PC-9 (cell line): Measurements from ENCODE around the gene PRKAR2B.
A peak's percentile ranks its signal among the peaks of the same experiment; 100 is the strongest.

Experiments
- EZH2 ChIP-seq: fragments of 200-600 bp; sonication (generic); IDR thresholded peaks from 2 replicates; pipeline ENCODE4 v1.8.0; 2017; ENCODE audit warnings: antibody characterized with exemption, low read depth
- TF ChIP-seq, protein P1 (sequence below): fragments of 200-600 bp; sonication (generic); conservative IDR thresholded peaks from 2 replicates; pipeline ENCODE4 v1.6.1; 2017; ENCODE audit warnings: mixed run types, antibody characterized with exemption, mild to moderate bottlenecking, moderate library complexity

GRCh38 chr7:107167483-107168232 lies 123.2 kb downstream of the PRKAR2B start:
- TF ChIP-seq, protein P1, sequence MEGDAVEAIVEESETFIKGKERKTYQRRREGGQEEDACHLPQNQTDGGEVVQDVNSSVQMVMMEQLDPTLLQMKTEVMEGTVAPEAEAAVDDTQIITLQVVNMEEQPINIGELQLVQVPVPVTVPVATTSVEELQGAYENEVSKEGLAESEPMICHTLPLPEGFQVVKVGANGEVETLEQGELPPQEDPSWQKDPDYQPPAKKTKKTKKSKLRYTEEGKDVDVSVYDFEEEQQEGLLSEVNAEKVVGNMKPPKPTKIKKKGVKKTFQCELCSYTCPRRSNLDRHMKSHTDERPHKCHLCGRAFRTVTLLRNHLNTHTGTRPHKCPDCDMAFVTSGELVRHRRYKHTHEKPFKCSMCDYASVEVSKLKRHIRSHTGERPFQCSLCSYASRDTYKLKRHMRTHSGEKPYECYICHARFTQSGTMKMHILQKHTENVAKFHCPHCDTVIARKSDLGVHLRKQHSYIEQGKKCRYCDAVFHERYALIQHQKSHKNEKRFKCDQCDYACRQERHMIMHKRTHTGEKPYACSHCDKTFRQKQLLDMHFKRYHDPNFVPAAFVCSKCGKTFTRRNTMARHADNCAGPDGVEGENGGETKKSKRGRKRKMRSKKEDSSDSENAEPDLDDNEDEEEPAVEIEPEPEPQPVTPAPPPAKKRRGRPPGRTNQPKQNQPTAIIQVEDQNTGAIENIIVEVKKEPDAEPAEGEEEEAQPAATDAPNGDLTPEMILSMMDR: peak; percentile 53
- no peak for TF ChIP-seq EZH2
